Skin epidermis (tissue), 12 donors: ENCODE measurements around the gene VSX2.

Experiments used
- H3K27ac ChIP-seq, 21 experiments: fragments of 200-600 bp; sonication (generic) in 11 of 21; one replicate each; pipeline ENCODE4 v1.5.0; 2020; ENCODE audit warnings: mild to moderate bottlenecking in 3 of 21, inconsistent platforms in 2 of 21, moderate library complexity in 2 of 21
- H3K4me3 ChIP-seq, 7 experiments: fragments of 200-600 bp; sonication (generic) in 2 of 7; one replicate each; pipeline ENCODE4 v1.5.0; 2020; ENCODE audit warnings: inconsistent platforms in 2 of 7, mild to moderate bottlenecking in 2 of 7, moderate library complexity in 1 of 7

VSX2 gene

DNA sequence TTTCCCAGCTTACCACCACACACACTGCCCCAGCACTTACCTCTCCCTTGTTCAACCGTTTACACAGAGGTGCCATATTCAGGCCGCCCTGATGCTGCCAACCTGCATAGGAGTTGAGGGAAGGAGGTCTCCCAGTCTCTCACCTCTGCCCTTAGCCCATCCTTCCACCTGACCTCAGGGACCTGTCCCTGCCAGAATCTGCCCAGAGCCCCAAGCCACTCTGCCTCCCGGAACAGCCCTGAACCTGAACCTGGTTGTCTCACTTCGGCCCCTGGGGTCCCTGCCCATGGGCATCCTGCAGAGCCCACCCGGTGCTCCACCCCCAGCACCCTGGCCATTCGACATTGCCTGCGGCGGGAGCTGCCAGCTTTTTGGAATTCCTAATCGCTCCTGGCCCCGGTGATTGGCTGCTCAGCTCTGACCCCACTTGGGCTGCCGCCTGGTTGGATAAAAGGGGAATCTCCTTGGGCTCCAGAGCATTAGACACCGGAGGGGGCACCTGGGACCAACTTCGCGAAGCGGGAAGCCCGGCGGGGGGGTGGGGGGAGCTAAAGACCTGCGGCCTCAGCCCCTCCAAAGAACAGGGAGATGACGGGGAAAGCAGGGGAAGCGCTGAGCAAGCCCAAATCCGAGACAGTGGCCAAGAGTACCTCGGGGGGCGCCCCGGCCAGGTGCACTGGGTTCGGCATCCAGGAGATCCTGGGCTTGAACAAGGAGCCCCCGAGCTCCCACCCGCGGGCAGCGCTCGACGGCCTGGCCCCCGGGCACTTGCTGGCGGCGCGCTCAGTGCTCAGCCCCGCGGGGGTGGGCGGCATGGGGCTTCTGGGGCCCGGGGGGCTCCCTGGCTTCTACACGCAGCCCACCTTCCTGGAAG, at the start of gene VSX2:
TSS of gene VSX2 (plus strand) at position 476 of the 874 bp plus-strand sequence. CDS start at position 589, 113 bp downstream.
- Histone ChIP-seq H3K27ac (no peak within 1 kb of the TSS), H3K4me3 (peak within 1 kb of the TSS in 2 of 7 experiments; percentile 4 to 25)

DNA sequence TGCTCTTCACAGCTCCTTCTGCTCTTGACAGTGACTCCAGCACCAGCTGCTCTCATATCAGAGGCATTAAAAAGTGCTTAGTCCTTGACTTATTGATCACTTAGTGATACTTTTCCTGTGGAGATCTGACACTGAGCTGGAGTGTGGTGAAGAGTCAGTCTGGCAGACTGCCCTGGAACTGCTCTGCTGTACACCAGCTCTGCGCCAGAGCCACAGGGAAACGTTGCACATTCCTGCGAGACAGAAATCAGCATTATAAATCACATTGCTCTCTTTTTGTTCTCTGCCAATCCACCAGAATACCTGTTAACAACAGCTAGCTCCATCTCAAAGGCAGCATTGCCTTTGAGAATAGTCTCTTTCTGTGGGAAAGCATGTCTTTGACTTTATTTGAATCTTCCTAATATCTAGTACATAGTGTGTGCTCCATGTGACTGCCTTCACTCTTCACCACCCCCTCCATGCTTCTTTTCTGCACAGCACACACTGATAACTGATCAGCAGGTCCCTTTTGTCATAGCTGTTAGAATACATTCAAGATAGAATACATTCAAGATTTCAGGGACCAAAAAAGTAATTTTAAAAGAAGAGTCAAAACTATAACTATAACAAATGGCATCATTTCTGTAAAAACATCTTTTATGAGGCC, 48.2 kb upstream of the VSX2 start:
- no peak overlapping the region for H3K27ac ChIP-seq
- no peak overlapping the region for H3K4me3 ChIP-seq

DNA sequence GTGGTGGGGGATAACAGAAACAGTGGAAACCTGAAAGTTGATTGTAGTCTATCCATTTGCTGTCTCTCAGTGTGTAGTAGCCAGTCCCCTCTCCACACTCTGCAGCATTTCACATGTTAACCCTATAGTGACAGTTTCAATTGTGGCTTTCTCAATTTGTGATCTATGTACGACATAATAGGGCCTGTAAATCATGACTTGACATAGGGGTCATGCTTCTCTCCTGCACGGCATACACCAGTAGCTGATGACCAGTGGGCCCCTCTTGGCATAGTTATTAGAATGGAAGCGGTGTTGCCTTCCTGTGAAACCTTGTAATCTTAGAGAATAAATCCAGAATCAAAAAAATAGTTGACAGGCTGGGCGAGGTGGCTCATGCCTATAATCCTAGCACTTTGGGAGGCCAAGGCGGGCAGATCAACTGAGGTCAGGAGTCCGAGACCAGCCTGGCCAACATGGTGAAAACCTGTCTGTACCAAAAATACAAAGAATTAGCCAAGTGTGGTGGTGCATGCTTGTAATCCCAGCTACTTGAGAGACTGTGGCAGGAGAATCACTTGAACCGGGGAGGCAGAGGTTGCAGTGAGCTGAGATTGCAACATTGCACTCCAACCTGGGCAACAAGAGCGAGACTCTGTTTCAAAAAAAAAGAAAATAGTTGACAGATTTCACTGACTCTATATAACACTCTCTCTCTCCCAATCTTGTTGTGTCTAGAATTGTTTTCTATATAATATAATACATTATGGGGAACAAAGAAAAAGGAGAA, 44.6 kb upstream of the VSX2 start:
- Histone ChIP-seq H3K4me3 (no peak overlapping the region), H3K27ac (no peak overlapping the region)

DNA sequence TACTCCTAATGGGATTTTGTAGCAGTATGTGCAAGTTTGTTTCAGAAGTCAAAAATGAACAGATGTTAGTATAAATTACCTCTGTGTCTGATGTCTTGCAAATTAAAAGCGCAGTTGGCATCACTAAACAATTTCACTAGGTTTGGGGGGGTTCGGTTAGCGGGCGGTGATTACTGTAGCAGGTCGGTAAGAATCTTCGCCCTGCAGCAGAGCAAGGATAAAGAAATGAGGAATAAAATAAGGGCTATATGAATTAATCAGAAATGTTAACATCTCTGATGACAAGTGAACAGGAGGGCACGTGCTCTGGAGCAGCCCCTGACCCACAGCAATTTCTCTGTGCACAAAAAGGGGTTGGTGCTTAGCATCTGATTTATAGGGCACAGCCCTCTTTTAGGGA, 43.6 kb upstream of the VSX2 start:
- H3K27ac ChIP-seq = no peak overlapping the region

DNA sequence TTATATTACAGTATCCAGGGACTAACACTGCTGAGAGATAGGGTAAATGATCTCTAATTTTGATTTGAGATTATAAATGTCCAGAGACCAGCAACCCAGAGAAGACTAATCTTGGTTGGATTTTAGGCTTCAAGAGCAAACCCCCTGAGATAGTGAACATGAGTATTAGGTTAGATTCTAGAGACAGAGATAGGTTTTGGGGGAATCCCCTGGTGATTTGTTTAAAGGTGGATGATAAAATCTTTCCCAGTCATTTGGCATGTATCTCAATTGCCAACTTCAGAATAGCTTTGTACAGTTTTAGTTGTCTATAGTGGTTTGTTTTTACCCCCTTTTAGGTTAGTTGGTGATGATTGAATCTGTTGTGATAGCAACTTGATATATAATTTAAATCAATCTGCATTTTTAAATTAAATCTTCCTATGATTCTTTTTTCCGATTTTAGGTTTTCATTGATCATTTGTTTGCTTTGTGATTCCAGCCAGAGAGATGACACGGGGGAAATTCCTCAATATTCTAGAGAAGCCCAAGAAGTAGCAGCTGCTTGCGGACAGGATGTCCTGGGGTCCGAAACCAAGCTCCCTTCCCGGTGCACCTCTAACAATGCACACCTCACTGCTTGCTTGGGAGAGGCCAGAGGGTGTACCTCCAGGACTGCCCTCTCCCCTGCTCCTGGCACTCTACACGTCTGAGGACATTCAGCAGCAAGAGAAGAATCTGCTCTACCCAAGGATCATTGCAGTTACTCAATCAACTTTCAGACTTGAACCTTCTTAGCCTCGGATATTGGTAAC, 40.6 kb upstream of the VSX2 start:
- H3K27ac ChIP-seq = no peak overlapping the region
- no peak overlapping the region for H3K4me3 ChIP-seq

More for the DNA sequence above, 43.6 kb upstream of the VSX2 start:
- H3K4me3 ChIP-seq = no peak overlapping the region

DNA sequence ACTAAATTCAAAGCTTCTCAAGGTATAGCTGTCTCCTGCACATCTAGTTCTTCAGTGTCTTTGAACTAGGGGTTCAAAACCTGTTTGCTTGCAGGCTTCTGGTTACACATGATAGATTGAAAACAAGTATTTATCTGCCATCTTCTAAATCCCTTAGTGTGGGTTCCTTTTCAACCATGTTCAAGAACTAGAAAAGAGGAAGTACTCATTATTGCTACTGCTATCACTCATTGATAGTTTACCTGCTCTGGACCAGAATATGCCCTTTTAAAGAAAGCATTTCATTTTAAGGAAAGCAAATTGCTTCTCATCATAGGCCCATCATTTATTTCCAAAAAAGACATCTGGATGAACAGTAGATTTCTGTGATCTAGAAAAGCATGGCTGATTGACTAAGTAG, 37.1 kb upstream of the VSX2 start:
- H3K27ac ChIP-seq = no peak overlapping the region
- no peak overlapping the region for H3K4me3 ChIP-seq

DNA sequence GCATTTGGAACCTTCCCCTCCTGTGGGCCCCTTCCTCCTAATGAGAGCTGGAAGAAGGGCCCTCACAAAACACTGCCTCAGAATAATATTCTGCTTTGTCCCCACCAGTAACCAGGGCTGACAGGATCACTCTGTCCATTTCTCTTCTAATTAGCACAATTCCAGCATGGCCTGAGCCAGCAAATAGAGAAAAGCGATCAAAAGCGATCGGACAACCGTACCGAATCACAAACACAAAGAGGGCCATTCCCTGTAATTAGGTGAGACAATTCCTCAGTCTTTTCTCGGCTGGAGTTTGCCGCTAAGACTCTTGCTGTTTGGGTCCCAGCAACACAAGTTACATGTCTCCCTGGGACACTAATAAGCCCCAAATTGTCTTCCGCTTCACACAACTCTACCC, 35.6 kb upstream of the VSX2 start:
- H3K4me3 ChIP-seq = no peak overlapping the region
- no peak overlapping the region for H3K27ac ChIP-seq

DNA sequence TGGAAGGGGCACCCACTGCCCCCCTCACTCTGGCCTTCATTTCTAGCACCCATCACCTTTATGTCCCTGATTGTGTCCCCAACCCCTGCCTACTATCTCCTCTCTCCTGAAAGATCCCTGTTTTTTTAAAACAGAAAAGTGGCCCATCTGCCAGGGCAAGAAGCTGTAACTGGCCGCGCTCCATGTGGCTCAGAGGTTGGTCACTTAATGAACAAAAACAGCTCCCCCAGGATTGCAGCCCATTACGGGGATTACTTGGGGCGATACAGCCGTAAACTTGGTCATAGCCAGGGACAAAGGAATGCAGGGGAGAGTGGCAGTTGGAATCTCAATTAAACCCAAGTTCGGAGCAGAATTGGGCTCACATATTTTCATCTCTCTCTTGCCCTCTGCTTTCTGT, 34.8 kb upstream of the VSX2 start:
- no peak overlapping the region for H3K27ac ChIP-seq
- H3K4me3 ChIP-seq = no peak overlapping the region

DNA sequence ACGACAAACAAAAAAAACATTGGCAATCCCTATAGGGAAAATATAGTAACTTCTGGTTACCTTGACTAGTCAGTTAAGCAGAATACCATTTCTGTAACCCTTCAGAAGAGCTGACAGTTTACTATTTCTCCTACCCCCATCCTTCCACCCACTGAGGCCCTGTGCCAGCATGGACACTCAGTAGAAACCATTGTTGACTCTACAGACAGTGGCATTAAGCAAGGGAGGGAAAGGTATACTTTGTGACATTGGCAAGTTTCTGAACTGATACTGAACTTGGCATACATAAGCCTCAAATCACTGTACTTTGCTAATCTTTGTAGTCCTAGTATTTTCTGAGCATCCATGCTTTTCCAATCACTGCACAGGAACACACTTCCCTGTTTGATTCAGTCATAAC, 33.4 kb upstream of the VSX2 start:
- Histone ChIP-seq H3K4me3 (no peak overlapping the region), H3K27ac (no peak overlapping the region)

DNA sequence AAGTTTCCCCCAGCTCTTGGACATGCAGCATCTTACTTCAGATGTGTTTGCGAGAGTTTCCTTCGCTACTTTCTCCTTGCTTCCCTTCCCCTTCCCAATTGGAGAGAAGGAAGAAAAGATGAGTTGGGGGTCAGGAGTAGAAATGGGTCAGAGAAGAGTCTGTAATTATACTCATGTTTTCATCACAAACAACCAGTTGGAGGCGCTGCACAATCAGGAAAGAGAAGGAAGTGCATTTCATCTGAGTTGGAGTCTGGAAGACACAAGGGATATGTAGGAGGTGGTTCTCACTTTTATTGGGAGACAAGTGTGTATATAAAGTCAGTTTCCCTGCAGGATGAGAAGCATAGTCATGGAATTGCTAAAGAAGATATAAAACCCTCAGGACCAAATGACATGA, 31.3 kb upstream of the VSX2 start:
- Histone ChIP-seq H3K27ac (no peak overlapping the region), H3K4me3 (no peak overlapping the region)

DNA sequence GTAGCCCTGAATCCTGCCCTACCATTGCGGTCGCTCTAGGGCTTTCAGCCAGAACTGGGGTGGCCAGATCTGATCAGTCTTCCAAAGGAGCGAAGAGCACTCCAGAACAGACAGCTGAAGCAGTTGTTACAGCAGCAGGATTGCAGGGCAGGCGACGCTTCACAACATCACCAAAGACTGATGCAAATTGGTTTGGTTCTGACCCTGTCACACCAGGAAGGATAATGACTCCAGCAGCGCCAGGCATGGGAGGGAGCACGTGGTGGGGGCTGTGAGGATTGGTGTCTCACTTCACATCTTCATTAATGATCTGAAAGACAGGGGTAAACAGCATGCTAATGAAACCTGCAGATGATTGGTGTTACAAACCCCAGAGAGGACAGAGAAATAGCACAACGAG, 30.6 kb upstream of the VSX2 start:
- no peak overlapping the region for H3K27ac ChIP-seq
- H3K4me3 ChIP-seq = no peak overlapping the region

DNA sequence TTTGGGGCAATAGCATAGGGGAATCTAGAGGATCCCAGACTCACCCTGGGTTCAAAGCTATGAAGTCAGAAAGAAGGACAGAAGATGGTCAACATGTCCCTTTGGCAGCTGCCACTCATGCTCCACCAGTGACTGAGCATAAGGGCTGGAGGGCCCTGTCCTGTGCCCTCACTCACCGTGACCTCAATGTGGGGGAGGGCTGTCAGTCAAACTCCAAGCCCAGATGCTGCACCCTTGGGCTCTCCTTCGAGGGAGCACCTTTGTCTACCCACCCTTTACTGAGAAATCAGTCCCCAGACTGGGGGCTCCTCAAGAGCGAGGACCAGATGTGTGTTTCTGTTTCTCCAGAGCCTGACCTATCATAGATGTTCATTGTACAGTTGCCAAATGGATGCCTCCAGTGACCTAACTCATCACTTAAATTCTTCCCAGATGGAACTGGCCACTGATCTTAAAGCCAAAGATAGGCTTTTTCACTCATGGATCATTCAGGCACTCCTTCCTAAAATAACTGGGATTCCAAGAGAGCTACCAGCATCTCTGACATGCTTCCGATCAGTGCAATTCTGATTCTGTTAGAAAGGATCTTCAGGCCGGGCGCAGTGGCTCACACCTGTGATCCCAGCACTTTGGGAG, 27.2 kb upstream of the VSX2 start:
- Histone ChIP-seq H3K4me3 (no peak overlapping the region), H3K27ac (no peak overlapping the region)

DNA sequence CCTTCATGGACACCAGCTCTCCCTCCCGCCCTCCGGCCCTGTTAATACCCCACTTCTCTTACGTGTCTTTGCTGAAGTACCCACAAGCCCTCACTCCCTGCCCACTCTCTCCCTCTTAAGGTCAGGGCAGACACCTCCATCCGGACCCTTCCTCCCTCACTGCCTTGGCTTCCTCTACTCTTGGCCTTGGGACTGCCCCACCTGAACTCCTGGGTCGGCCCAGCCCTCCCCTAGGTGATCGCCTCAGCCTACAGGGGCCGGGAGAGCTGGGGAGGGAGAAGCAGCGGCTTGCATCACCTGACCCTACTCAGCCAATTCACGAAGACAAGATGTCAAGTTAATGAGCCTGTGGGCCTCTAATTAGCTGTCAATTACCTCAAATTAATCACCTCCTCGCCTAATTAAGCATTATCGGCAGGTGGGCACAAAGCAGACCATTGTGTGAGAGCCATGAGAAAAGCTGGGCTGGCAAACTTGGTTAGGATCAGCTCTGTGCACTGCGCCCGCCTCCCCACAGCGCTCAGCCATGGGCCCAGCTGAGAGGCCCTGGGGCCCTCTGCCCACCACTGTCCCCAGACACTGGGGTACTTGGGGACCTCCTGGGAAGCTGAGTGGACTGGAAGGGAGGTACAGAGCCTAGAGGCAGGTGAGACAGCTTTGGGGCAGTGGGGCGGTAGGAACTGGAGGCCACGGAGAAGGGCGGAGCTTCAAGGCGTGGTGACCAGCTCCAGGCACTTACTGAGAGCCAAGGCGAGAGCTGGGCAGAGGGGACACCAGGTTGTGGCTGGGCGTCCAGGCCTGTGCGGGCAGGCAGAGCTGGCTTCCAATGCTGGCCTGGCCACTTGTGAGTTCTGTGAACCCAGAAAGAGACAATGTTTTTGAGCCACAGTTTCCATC, 25.1 kb upstream of the VSX2 start:
- no peak overlapping the region for H3K27ac ChIP-seq
- H3K4me3 ChIP-seq = no peak overlapping the region

DNA sequence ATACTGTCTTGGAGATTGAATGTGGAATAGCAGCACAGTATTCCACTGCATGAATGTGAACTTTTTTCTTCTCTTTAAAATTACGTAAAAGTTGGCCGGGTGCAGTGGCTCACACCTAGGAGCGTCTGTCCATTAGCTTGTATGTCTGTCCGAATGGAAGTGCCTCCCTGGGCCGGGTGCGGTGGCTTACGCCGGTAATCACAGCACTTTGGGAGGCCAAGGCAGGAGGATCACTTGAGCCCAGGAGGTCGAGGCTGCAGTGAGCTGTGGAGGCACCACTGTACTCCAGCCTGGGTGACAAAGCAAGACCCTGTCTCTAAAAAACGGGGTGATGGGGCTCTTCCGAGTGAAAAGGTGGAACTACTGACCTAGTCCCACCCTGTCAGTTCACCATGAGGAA, 22.6 kb upstream of the VSX2 start:
- no peak overlapping the region for H3K27ac ChIP-seq

DNA sequence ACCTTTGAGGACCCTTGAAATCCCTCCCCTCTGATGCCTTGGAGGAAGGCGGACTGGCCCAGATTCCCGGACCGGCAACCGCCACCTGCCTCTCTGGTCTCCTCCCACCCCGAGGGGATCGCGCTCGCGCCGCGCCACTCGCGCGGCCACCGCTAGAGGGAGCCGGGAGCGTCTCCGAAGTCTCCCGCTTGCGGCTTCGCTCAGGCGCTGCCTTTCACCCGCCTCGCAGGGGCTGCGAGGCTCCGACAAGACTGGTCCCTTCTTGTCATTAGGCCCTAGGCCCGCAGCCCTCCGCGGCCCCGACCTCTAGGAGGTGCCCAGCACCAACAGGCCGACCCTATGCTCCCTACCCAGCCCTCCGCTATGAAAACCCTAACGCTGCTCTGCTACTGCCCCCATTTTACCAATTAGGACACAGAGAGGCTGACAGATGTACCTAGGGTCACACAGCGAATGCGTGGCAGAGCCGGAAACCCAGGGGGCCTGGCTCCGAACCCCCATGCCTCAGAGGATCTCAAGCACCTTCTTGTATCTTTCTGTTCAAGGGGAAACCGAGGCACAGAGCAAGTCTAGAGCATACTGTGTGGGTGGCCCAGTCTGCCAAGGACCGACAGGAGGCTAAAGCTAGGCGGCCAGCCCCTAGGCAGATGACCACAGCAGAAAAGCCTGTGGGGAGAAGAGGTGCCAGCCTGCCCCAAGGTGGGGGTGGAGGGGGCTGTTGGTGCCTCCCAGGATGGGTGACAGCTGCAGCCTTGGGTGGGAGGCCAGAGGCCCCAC, 21.4 kb upstream of the VSX2 start:
- H3K4me3 ChIP-seq = no peak overlapping the region

More for the DNA sequence above, 22.6 kb upstream of the VSX2 start:
- H3K4me3 ChIP-seq = no peak overlapping the region

DNA sequence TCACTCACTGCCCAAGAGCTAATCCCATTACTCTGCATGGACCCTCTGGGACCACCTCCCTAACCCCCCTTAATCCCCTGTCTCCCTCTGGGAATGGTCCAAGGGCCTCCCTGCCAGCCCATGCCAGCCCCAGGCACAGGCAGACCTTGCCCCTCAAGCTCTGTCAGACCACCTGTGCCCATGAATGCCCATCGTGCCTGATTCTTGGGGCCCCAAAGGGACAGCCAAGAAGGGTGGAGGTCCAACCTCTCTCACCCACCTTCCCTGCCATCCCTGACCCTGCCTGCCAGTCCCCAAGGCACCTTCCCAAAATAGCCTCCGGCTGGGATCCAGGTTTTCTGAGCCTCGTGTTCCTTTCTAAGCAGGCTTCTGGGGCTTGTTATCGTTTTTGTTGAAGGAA, 20.8 kb upstream of the VSX2 start:
- H3K27ac ChIP-seq = no peak overlapping the region
- H3K4me3 ChIP-seq = no peak overlapping the region

More for the DNA sequence above, 21.4 kb upstream of the VSX2 start:
- H3K27ac ChIP-seq = no peak overlapping the region
